ENCODE results near the gene CDC25C. TPM values are rescaled to one million over a fixed set of nuclear protein-coding genes. Genes with fewer than 3 reads are reported as not detected.

The CDC25C gene
- total and polyA plus RNA-seq, 2 of the 4 experiments (the other 2 are of a cell fraction): 7.3 to 8.2 TPM

DNA sequence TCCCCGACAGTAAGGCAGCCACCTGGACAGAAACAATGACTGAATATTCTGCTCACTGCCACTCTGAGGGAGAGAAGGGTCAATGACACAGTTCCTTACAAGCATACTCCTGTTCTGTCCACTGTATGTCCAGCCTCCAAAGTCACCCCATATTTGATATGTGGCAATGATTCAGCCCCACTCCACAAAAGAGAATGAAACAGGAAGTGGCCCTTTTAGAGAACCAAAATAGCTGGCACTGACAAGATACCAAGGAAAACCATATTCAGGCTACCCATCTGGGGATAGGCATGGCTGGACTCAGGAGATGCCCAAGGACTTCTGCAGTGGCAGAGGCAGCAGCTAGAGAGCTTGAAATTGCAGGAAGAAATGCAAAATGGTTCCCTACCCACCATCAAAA is 44.4 kb downstream of the CDC25C start:
- no peak overlapping the region for H3K4me3 ChIP-seq (ENCODE audit: insufficient read depth, low read depth, low read length)
- no peak overlapping the region for H4K8ac ChIP-seq (ENCODE audit: low read depth in 2 of 2, low read length in 2 of 2)
- H3K23ac ChIP-seq (ENCODE audit: low read depth, low read length): no peak overlapping the region
- H2AK5ac ChIP-seq (ENCODE audit: low read depth, low read length): no peak overlapping the region
- dilution Hi-C loops (cut with HindIII; ENCODE audit: low sequenced_read_pairs, unreplicated experiment): no loop called here
- no peak for ATAC-seq (ENCODE audit: low read depth)
- no peak overlapping the region for H3K27ac ChIP-seq (ENCODE audit: insufficient read depth, low read length)
- TF ChIP-seq CTCF (conservative IDR thresholded peaks at IDR 0.05; ENCODE audit: low read depth, low read length) (no peak), SMC3 (IDR thresholded peaks at IDR 0.05; ENCODE audit: low read depth, low read length) (no peak), RCOR1 (IDR thresholded peaks at IDR 0.05; ENCODE audit: insufficient replicate concordance, low read length) (no peak), MAZ (IDR thresholded peaks at IDR 0.05; ENCODE audit: borderline replicate concordance, low read depth, low read length) (no peak), RFX5 (IDR thresholded peaks at IDR 0.05; ENCODE audit: low read depth, low read length) (no peak), ELK1 (IDR thresholded peaks at IDR 0.05; ENCODE audit: borderline replicate concordance, low read depth, low read length) (no peak), MXI1 (IDR thresholded peaks at IDR 0.05; ENCODE audit: borderline replicate concordance, low read depth, low read length) (no peak), FOS (IDR thresholded peaks at IDR 0.05; ENCODE audit: low read depth, low read length) (no peak), USF2 (IDR thresholded peaks at IDR 0.05; ENCODE audit: low read depth, low read length) (no peak), CEBPB (IDR thresholded peaks at IDR 0.05; ENCODE audit: low read depth, low read length) (no peak), MAFK (IDR thresholded peaks at IDR 0.05; ENCODE audit: low read depth, low read length) (no peak), RAD21 (IDR thresholded peaks at IDR 0.05; ENCODE audit: low read length) (no peak), NFE2L2 (IDR thresholded peaks at IDR 0.05; ENCODE audit: low read depth, low read length) (no peak)
- no peaks in the 10 kb centered on the region for H3K79me1 ChIP-seq (ENCODE audit: low read depth in 1 of 2, low read length in 2 of 2)
- no peaks in the 10 kb centered on the region for H3K27me3 ChIP-seq (ENCODE audit: control insufficient read depth, insufficient read depth, low read length)
- no peak overlapping the region for H2AK9ac ChIP-seq (replicated peaks; ENCODE audit: low read depth, low read length, poor library complexity)
- DNase-seq: no peak
- no peak overlapping the region for H4K91ac ChIP-seq (ENCODE audit: insufficient read depth, low read depth, low read length)
- H2BK20ac ChIP-seq (ENCODE audit: low read depth, low read length): no peak overlapping the region
- no peak overlapping the region for H2BK15ac ChIP-seq (ENCODE audit: low read depth, low read length)
- WGBS, 2 experiments (ENCODE audit: extremely low coverage in 2 of 2, insufficient read length in 1 of 2): 100% methylated on average over 1 of the region's 1 CpG; no CpG with 5 or more reads in 1 of the 2 experiments
- no TSS peak for BruUV-seq (replicated peaks)
- H2BK120ac ChIP-seq (ENCODE audit: low read depth, low read length): no peak overlapping the region
- H3K18ac ChIP-seq (ENCODE audit: low read depth, low read length): no peak overlapping the region
- H3K4me2 ChIP-seq (ENCODE audit: low read depth, low read length): no peak overlapping the region
- intact Hi-C loops (cut with micrococcal nuclease): no loop called here
- H4K20me1 ChIP-seq (ENCODE audit: insufficient read depth, low read length): no peaks in the 10 kb centered on the region
- no peak overlapping the region for H2BK5ac ChIP-seq (ENCODE audit: low read depth, low read length, poor library complexity, severe bottlenecking)
- in situ Hi-C loops (cut with MboI; ENCODE audit: low sequenced_read_pairs): no loop called here
- no peaks in the 10 kb centered on the region for H3K9me1 ChIP-seq (ENCODE audit: insufficient read depth, low read length)
- H3K14ac ChIP-seq (replicated peaks; ENCODE audit: low read depth, low read length): no peak overlapping the region
- no peak overlapping the region for H4K5ac ChIP-seq (ENCODE audit: low read depth, low read length)
- ChIA-PET POLR2A (ENCODE audit: unreplicated experiment) (no interaction called here), CTCF (no interaction called here)
- H3K9ac ChIP-seq (ENCODE audit: low read depth, low read length): no peak overlapping the region
- 0 out of 2 replicates have a peak, but pooled peaks cover 2% of the 10 kb centered on the region for H3K36me3 ChIP-seq (ENCODE audit: control insufficient read depth, insufficient read depth, low read length)
- no peak overlapping the region for H2AFZ ChIP-seq (replicated peaks; ENCODE audit: low read length, poor library complexity)
- H3K9me3 ChIP-seq (ENCODE audit: control insufficient read depth, insufficient read depth, low read length): no peaks in the 10 kb centered on the region
- H3K56ac ChIP-seq (ENCODE audit: extremely low read depth, insufficient read depth, low read length): no peak overlapping the region
- H3K4me1 ChIP-seq (ENCODE audit: control insufficient read depth, insufficient read depth, low read length): no peaks in the 10 kb centered on the region
- no peak overlapping the region for H3K4ac ChIP-seq (ENCODE audit: low read depth, low read length)

Data from IMR-90 (cell line).